GM13976 (cell line): ENCODE data around the gene MAN1B1.

ENCODE experiments used
- DNase-seq: peaks from one replicate; pipeline ENCODE4 v3.0.0; 2012; ENCODE audit warnings: low spot score
- CTCF ChIP-seq: IDR thresholded peaks from 2 replicates; pipeline ENCODE4 v1.5.1; 2012; ENCODE audit warnings: borderline replicate concordance, mild to moderate bottlenecking; ENCODE audit not compliant: insufficient read depth; ENCODE audit errors: extremely low read depth, missing control alignments, control extremely low read depth
- in situ Hi-C: fragments of 300-500 bp; cut with MboI; formaldehyde crosslinking; loops from one replicate; pipeline ENCODE4 v1.12.0; 2022; ENCODE audit warnings: low sequenced_read_pairs, mixed read lengths, inconsistent platforms; ENCODE audit not compliant: unreplicated experiment

MAN1B1 gene

DNA sequence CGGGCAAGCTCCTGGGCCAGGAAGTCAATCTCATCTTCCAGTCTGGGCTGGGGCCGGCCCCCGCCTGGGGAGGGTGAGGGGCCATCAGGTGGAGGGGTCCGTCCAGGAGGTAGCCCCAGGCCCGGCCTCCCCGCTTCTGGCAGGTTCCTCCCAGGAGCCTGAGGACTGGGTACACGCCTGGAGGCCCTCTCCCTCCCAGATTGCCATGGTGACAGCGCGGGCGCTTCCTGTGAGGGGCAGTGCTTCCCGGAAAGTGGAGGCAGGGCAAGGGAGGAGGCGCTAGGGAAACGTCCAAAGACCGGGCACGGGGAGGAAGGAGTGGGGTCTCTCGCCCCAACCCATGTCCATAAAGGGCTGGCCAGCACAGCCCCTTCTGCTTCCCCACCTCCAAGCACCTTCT, 45.7 kb upstream of the MAN1B1 start:
- in situ Hi-C loops: no loop called here
- DNase-seq: no peak
- no peak for TF ChIP-seq CTCF

DNA sequence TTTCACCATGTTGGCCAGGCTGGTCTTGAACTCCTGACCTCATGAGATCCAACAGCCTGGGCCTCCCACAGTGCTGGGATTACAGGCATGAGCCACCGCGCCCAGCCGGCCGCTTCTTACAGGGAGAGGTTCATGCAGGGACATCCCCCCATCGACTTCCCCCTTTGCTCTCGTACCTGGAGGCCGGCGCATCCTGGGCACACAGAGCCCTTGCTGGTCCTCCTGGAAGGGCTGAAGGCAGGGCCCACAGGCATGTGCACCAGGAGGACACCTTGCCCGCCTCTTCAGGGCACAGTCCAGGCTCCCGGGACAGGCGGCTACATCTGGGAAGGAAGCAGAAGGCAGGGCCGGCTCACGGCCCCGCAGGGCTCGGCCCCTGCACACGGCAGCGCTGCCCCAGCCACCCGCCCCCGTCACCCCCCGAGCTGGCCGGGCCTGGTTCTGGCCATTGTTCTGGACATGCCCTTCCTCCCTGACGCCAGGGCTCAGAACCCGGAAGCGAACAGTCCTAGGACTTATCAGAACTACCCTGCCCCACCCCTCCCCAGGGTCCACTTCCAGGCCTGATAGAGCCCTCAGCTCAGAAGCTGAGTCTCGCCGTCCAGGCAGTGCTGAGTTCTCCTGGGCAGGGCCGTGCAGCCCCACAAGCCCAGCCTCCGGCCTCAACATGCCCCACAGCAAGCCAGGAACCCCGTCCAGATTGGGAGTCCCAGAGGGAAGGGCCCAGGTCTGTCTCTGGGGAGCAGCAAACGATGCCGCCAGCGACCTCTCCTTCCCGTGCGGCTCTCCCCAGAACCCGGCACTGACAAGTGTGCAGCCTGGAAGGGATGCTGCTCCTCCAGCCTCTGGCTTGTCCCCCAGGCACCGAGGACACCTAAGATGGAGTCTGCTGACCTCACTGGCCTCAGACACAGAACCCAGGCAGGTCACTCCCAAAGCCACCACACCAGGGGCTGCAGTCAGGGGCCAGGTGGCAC, 43.7 kb upstream of the MAN1B1 start:
- TF ChIP-seq CTCF: no peak
- DNase-seq: no peak
- in situ Hi-C loops: no loop called here

GRCh38 chr9:137044037-137044436, 42.7 kb upstream of the MAN1B1 start:
- no peak for TF ChIP-seq CTCF
- in situ Hi-C loops: no loop called here
- no peak for DNase-seq

- in situ Hi-C loops: no loop called here
- no peak for TF ChIP-seq CTCF
- DNase-seq: no peak
These were observed 42.1 kb upstream of the MAN1B1 start for GRCh38 chr9:137044502-137045177.

DNA sequence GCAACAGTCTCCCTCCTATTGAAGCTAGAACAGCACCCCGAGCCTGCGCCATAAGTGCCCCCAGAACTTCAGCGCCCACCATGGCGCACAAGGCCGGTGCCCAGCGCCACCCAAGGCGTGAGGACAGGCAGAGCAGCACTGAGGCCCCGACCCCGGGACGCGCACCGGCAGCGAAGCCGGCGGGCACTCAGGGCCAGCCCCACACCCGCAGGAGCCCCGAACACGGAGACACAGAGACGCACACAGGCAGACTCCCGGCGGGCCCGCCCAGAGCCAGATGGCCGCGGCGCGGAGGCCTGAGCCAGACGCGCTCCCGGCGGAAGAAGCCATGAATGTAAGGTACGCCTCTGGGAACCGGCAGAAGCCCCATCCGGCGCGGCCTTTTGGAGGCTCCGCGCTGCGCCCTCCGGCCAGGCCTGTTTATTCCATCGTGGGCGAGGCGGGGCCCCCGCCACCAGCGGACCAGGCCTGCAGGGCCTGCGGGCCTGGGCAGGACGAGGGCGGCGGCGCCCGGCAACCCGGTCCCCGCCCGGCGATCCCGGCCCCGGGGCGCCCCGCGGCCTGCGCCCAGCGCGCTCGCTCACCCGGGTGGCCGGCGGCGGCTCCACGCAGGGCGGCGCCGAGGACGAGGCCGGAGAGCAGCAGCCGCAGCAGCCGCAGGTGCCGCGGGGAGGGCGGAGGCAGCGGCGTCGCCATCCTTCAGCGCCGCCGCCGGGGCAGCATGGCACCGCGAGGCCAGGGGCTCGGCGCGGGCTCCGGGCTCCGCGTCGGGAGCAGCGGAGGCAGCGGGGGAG, 41.3 kb upstream of the MAN1B1 start:
- no peak for DNase-seq
- no peak for TF ChIP-seq CTCF
- in situ Hi-C loops: no loop called here
